HepG2 (cell line): Measurements from ENCODE around the gene CCDC201. TPM values are rescaled to one million over a fixed set of nuclear protein-coding genes. Genes with fewer than 3 reads are reported as not detected.

ENCODE experiments used
- FOXK1 ChIP-seq: sonication (generic); formaldehyde crosslinking; IDR thresholded peaks from 2 replicates; pipeline ENCODE4 v1.4.0; 2020; ENCODE audit warnings: low read depth, missing genetic modification reagents, borderline replicate concordance
- MXD1 ChIP-seq: sonication (generic); formaldehyde crosslinking; IDR thresholded peaks from 2 replicates; pipeline ENCODE4 v1.4.0; 2020; ENCODE audit warnings: mild to moderate bottlenecking, missing genetic modification reagents
- POGZ ChIP-seq: sonication (generic); formaldehyde crosslinking; IDR thresholded peaks from 2 replicates; pipeline ENCODE4 v1.4.0; 2020; ENCODE audit warnings: mild to moderate bottlenecking, missing genetic modification reagents
- SCMH1 ChIP-seq: sonication (generic); formaldehyde crosslinking; IDR thresholded peaks from 2 replicates; pipeline ENCODE4 v1.9.0; 2021; ENCODE audit warnings: missing genetic modification reagents, mild to moderate bottlenecking, borderline replicate concordance
- SMARCE1 ChIP-seq: fragments of 450-650 bp; IDR thresholded peaks from 2 replicates; pipeline ENCODE4 v1.6.1; 2017; ENCODE audit warnings: borderline replicate concordance
- ZFP36L1 ChIP-seq: sonication (generic); formaldehyde crosslinking; IDR thresholded peaks from 2 replicates; pipeline ENCODE4 v1.8.0; 2022; ENCODE audit warnings: mild to moderate bottlenecking, missing genetic modification reagents, moderate library complexity
- ZFY ChIP-seq: sonication (generic); formaldehyde crosslinking; IDR thresholded peaks from 2 replicates; pipeline ENCODE4 v1.4.0; 2020; ENCODE audit warnings: missing genetic modification reagents
- ZNF101 ChIP-seq: sonication (generic); formaldehyde crosslinking; IDR thresholded peaks from 2 replicates; pipeline ENCODE4 v1.4.0; 2020; ENCODE audit warnings: mild to moderate bottlenecking, low read depth, missing genetic modification reagents, borderline replicate concordance
- ZNF143 ChIP-seq: sonication (generic); formaldehyde crosslinking; IDR thresholded peaks from 2 replicates; pipeline ENCODE4 v1.4.0; 2020; ENCODE audit warnings: missing genetic modification reagents
- ZNF747 ChIP-seq: sonication (generic); formaldehyde crosslinking; IDR thresholded peaks from 2 replicates; pipeline ENCODE4 v1.8.1; 2023; ENCODE audit warnings: missing genetic modification reagents, mild to moderate bottlenecking, borderline replicate concordance
- ZNF788 ChIP-seq: sonication (generic); formaldehyde crosslinking; IDR thresholded peaks from 2 replicates; pipeline ENCODE4 v1.5.0; 2020; ENCODE audit warnings: mild to moderate bottlenecking, missing genetic modification reagents, borderline replicate concordance
- polyA plus RNA-seq, 8 experiments: library from polyadenylated mRNA; depleted of rRNA in 3 of 8; stranded (reverse) in 7 of 8; unstranded in 1 of 8; fragments of >200 nt; fragmentation: Illumina TruSeq in 4 of 8; extraction: Trizol in 4 of 8; gene quantifications; 2 replicates each; pipeline versions ENCODE4 v1.2.1 to v1.2.3, GENCODE V29; 2011 to 2016; ENCODE audit warnings: low read depth in 4 of 8, missing spikeins in 1 of 8, mixed read lengths in 1 of 8; ENCODE audit not compliant: insufficient read depth in 1 of 8
- total RNA-seq, 5 experiments: library from RNA; depleted of rRNA; stranded (reverse); fragments of >200 nt; fragmentation: Illumina TruSeq; extraction: Trizol; gene quantifications; 2 replicates each; pipeline ENCODE4 v1.2.3, GENCODE V29; 2016; ENCODE audit warnings: low read depth in 1 of 5
- TF ChIP-seq, protein P1 (sequence below): sonication (generic); formaldehyde crosslinking; IDR thresholded peaks from 2 replicates; pipeline ENCODE4 v1.4.0; 2020; ENCODE audit warnings: missing genetic modification reagents
- TF ChIP-seq, protein P2 (sequence below): sonication (generic); formaldehyde crosslinking; IDR thresholded peaks from 2 replicates; pipeline ENCODE4 v1.9.0; 2022; ENCODE audit warnings: missing genetic modification reagents, mild to moderate bottlenecking, borderline replicate concordance
- TF ChIP-seq, protein P3 (sequence below): sonication (generic); formaldehyde crosslinking; IDR thresholded peaks from 2 replicates; pipeline ENCODE4 v1.4.0; 2020; ENCODE audit warnings: missing genetic modification reagents
- TF ChIP-seq, protein P4 (sequence below): sonication (generic); formaldehyde crosslinking; IDR thresholded peaks from 2 replicates; pipeline ENCODE4 v1.8.0; 2022; ENCODE audit warnings: mild to moderate bottlenecking, missing genetic modification reagents, moderate library complexity
- TF ChIP-seq, protein P5 (sequence below): sonication (generic); formaldehyde crosslinking; IDR thresholded peaks from 2 replicates; pipeline ENCODE4 v1.4.0; 2020; ENCODE audit warnings: missing genetic modification reagents, mild to moderate bottlenecking, borderline replicate concordance

Gene CCDC201
- total and polyA plus RNA-seq, 2 of the 13 experiments (the other 11 are each of a cell fraction or from before 2014, with no cell fraction given) = 0.92 TPM; not detected in 1

DNA sequence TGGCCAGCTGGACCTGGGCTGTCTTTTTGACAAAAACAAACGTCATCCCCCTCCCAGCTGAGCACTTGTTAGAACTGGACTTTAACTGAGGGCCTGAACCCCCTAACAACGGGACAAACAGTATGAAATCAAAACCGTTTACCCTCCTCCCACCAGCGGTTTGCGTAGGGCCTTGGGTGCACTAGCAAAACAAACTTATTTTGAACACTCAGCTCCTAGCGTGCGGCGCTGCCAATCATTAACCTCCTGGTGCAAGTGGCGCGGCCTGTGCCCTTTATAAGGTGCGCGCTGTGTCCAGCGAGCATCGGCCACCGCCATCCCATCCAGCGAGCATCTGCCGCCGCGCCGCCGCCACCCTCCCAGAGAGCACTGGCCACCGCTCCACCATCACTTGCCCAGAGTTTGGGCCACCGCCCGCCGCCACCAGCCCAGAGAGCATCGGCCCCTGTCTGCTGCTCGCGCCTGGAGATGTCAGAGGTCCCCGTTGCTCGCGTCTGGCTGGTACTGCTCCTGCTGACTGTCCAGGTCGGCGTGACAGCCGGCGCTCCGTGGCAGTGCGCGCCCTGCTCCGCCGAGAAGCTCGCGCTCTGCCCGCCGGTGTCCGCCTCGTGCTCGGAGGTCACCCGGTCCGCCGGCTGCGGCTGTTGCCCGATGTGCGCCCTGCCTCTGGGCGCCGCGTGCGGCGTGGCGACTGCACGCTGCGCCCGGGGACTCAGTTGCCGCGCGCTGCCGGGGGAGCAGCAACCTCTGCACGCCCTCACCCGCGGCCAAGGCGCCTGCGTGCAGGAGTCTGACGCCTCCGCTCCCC is 15.5 kb upstream of the CCDC201 start, which contains the start of gene IGFBP1 (continued):
- TF ChIP-seq, protein P1, sequence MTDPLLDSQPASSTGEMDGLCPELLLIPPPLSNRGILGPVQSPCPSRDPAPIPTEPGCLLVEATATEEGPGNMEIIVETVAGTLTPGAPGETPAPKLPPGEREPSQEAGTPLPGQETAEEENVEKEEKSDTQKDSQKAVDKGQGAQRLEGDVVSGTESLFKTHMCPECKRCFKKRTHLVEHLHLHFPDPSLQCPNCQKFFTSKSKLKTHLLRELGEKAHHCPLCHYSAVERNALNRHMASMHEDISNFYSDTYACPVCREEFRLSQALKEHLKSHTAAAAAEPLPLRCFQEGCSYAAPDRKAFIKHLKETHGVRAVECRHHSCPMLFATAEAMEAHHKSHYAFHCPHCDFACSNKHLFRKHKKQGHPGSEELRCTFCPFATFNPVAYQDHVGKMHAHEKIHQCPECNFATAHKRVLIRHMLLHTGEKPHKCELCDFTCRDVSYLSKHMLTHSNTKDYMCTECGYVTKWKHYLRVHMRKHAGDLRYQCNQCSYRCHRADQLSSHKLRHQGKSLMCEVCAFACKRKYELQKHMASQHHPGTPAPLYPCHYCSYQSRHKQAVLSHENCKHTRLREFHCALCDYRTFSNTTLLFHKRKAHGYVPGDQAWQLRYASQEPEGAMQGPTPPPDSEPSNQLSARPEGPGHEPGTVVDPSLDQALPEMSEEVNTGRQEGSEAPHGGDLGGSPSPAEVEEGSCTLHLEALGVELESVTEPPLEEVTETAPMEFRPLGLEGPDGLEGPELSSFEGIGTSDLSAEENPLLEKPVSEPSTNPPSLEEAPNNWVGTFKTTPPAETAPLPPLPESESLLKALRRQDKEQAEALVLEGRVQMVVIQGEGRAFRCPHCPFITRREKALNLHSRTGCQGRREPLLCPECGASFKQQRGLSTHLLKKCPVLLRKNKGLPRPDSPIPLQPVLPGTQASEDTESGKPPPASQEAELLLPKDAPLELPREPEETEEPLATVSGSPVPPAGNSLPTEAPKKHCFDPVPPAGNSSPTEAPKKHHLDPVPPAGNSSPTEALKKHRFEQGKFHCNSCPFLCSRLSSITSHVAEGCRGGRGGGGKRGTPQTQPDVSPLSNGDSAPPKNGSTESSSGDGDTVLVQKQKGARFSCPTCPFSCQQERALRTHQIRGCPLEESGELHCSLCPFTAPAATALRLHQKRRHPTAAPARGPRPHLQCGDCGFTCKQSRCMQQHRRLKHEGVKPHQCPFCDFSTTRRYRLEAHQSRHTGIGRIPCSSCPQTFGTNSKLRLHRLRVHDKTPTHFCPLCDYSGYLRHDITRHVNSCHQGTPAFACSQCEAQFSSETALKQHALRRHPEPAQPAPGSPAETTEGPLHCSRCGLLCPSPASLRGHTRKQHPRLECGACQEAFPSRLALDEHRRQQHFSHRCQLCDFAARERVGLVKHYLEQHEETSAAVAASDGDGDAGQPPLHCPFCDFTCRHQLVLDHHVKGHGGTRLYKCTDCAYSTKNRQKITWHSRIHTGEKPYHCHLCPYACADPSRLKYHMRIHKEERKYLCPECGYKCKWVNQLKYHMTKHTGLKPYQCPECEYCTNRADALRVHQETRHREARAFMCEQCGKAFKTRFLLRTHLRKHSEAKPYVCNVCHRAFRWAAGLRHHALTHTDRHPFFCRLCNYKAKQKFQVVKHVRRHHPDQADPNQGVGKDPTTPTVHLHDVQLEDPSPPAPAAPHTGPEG (CRISPR knock-in tag) = peak; percentile 55; the same call in 1 of the 2 replicates
- TF ChIP-seq, protein P2, sequence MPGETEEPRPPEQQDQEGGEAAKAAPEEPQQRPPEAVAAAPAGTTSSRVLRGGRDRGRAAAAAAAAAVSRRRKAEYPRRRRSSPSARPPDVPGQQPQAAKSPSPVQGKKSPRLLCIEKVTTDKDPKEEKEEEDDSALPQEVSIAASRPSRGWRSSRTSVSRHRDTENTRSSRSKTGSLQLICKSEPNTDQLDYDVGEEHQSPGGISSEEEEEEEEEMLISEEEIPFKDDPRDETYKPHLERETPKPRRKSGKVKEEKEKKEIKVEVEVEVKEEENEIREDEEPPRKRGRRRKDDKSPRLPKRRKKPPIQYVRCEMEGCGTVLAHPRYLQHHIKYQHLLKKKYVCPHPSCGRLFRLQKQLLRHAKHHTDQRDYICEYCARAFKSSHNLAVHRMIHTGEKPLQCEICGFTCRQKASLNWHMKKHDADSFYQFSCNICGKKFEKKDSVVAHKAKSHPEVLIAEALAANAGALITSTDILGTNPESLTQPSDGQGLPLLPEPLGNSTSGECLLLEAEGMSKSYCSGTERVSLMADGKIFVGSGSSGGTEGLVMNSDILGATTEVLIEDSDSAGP (CRISPR knock-in tag) = peak; percentile 95
- TF ChIP-seq ZFP36L1 (CRISPR knock-in tag) (peak; percentile 84), MXD1 (CRISPR knock-in tag) (peak; percentile 51; the same call in 1 of the 2 replicates), ZNF143 (CRISPR knock-in tag) (0 out of 2 replicates have a peak, but pooled peaks have one; percentile 21), ZNF101 (CRISPR knock-in tag) (no peak), ZNF788 (CRISPR knock-in tag) (peak; percentile 54; the same call in 1 of the 2 replicates), ZNF747 (CRISPR knock-in tag) (peak; percentile 70; the same call in 1 of the 2 replicates), SMARCE1 (no peak), FOXK1 (CRISPR knock-in tag) (peak; percentile 79; the same call in 1 of the 2 replicates), SCMH1 (CRISPR knock-in tag) (no peak), POGZ (CRISPR knock-in tag) (peak; percentile 66; the same call in 1 of the 2 replicates), ZFY (CRISPR knock-in tag) (peak; percentile 92)
- TF ChIP-seq, protein P3, sequence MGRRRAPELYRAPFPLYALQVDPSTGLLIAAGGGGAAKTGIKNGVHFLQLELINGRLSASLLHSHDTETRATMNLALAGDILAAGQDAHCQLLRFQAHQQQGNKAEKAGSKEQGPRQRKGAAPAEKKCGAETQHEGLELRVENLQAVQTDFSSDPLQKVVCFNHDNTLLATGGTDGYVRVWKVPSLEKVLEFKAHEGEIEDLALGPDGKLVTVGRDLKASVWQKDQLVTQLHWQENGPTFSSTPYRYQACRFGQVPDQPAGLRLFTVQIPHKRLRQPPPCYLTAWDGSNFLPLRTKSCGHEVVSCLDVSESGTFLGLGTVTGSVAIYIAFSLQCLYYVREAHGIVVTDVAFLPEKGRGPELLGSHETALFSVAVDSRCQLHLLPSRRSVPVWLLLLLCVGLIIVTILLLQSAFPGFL = no peak
- TF ChIP-seq, protein P4, sequence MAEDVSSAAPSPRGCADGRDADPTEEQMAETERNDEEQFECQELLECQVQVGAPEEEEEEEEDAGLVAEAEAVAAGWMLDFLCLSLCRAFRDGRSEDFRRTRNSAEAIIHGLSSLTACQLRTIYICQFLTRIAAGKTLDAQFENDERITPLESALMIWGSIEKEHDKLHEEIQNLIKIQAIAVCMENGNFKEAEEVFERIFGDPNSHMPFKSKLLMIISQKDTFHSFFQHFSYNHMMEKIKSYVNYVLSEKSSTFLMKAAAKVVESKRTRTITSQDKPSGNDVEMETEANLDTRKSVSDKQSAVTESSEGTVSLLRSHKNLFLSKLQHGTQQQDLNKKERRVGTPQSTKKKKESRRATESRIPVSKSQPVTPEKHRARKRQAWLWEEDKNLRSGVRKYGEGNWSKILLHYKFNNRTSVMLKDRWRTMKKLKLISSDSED = peak; percentile 91
- TF ChIP-seq, protein P5, sequence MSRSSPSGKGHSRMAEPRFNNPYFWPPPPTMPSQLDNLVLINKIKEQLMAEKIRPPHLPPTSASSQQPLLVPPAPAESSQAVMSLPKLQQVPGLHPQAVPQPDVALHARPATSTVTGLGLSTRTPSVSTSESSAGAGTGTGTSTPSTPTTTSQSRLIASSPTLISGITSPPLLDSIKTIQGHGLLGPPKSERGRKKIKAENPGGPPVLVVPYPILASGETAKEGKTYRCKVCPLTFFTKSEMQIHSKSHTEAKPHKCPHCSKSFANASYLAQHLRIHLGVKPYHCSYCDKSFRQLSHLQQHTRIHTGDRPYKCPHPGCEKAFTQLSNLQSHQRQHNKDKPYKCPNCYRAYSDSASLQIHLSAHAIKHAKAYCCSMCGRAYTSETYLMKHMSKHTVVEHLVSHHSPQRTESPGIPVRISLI = peak; percentile 60; the same call in 1 of the 2 replicates
